Left lung (tissue), 10 donors: Measurements from ENCODE around the gene ANGPTL7. TPM values are rescaled to one million over a fixed set of nuclear protein-coding genes. Genes with fewer than 3 reads are reported as not detected.

Experiments
- ATAC-seq: fragments of 200-7000 bp; cut with Tn5 transposase; one replicate; pipeline ENCODE4 v1.9.1; 2020; ENCODE audit warnings: moderate library complexity
- DNase-seq, 4 donors: peaks; one replicate each; pipeline ENCODE4 v3.0.0-alpha.2; 2013 to 2020
- H3K27ac ChIP-seq, 2 donors: fragments of 200-600 bp; sonication (generic) in 1 of 2; one replicate each; pipeline versions ENCODE4 v1.5.0 to v1.8.0; 2020 to 2021
- H3K27me3 ChIP-seq, 2 donors: fragments of 200-600 bp; sonication (generic) in 1 of 2; one replicate each; pipeline versions ENCODE4 v1.5.0 to v1.8.0; 2020 to 2021
- H3K36me3 ChIP-seq, 2 donors: fragments of 200-600 bp; sonication (generic) in 1 of 2; one replicate each; pipeline versions ENCODE4 v1.5.0 to v1.8.0; 2020 to 2021
- H3K4me1 ChIP-seq, 2 donors: fragments of 200-600 bp; one replicate each; pipeline ENCODE4 v1.8.0; 2021
- H3K4me3 ChIP-seq, 2 donors: fragments of 200-600 bp; sonication (generic) in 1 of 2; one replicate each; pipeline versions ENCODE4 v1.5.0 to v1.8.0; 2020 to 2021; ENCODE audit warnings: mild to moderate bottlenecking in 1 of 2
- H3K9me3 ChIP-seq, 2 donors: fragments of 200-600 bp; sonication (generic) in 1 of 2; one replicate each; pipeline versions ENCODE4 v1.5.0 to v1.8.0; 2020 to 2021
- intact Hi-C, 2 donors: fragments of 100-400 bp; cut with DNase I; formaldehyde crosslinking; loops; one replicate each; pipeline versions ENCODE4 v1.11.2 to v1.14.2; 2022
- polyA plus RNA-seq, 6 donors: library from polyadenylated mRNA; unstranded; fragments of 120-200 nt; gene quantifications; one replicate each; pipeline ENCODE4 v1.2.1, GENCODE V29; 2013; ENCODE audit not compliant: insufficient read length in 6 of 6
- total RNA-seq, 2 donors: library from RNA; stranded (reverse); fragmentation: NEBNext Ultra II Directional; extraction: Animal tissue kit (Norgen Biotek cat#: 25700); gene quantifications; one replicate each; pipeline ENCODE4 v1.2.1, GENCODE V29; 2021
- TF ChIP-seq, protein P1 (sequence below), 2 donors: fragments of 200-600 bp; sonication (generic) in 1 of 2; IDR thresholded peaks; one replicate each; pipeline versions ENCODE4 v1.5.0 to v1.8.0; 2021; ENCODE audit warnings: antibody characterized with exemption in 2 of 2
- donor health status: DM: no; HTN: yes; CAD: no.
- donor health status: DM: no; HTN: no; CAD: no.

ANGPTL7 gene
- total and polyA plus RNA-seq, 8 donors: 0.07 to 1.6 (median 0.20) TPM

DNA sequence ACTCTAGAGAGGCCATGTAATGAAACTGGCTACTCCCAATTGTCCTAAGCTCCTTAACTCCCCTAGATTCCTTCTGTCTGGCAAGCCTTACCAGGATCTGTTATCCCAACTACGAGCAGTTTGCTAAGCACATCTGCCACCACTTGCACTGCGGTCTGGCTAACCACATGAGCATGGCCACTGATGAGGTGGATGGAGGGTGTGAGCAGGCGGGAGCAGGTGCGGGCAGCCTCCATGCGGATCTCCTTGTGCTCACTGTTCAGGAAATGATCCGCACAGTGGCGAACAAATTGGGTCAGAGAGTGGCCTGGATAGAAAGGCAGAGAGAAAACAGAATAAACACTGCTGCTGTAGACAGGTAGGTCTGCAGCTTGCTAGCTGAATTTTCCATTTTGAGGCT is 49.2 kb downstream of the ANGPTL7 start:
- H3K36me3 ChIP-seq: peaks cover 5 to 100% of the 10 kb centered on the region in 2 donors
- ATAC-seq (no peak), DNase-seq (no peak)
- intact Hi-C loops: no loop called here
- H3K27ac ChIP-seq: no peak overlapping the region
- no peaks in the 10 kb centered on the region for H3K9me3 ChIP-seq
- no peak overlapping the region for H3K4me3 ChIP-seq
- TF ChIP-seq, protein P1, sequence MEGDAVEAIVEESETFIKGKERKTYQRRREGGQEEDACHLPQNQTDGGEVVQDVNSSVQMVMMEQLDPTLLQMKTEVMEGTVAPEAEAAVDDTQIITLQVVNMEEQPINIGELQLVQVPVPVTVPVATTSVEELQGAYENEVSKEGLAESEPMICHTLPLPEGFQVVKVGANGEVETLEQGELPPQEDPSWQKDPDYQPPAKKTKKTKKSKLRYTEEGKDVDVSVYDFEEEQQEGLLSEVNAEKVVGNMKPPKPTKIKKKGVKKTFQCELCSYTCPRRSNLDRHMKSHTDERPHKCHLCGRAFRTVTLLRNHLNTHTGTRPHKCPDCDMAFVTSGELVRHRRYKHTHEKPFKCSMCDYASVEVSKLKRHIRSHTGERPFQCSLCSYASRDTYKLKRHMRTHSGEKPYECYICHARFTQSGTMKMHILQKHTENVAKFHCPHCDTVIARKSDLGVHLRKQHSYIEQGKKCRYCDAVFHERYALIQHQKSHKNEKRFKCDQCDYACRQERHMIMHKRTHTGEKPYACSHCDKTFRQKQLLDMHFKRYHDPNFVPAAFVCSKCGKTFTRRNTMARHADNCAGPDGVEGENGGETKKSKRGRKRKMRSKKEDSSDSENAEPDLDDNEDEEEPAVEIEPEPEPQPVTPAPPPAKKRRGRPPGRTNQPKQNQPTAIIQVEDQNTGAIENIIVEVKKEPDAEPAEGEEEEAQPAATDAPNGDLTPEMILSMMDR (IDR thresholded peaks at IDR 0.05): no peak
- H3K27me3 ChIP-seq: no peaks in the 10 kb centered on the region
- no peaks in the 10 kb centered on the region for H3K4me1 ChIP-seq

DNA sequence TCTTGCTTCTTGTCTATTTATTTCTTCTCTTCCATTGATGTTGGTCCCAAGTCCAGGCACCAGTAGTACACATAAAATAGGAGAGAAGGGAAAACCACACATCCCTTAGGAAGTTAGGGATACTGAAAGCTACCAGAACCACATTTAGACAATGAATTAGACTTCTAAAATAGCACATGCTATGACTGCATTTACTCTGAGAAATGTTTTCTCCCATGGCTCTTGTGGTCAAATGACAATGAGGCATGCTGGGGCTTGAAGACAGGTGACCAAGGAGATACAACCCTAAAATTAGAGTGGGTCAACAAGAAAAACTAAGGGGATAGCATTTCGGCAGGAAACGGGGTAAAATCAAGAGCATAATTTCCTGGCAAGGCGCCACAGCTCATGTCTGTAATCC is 56.1 kb downstream of the ANGPTL7 start:
- TF ChIP-seq, protein P1 (IDR thresholded peaks at IDR 0.05): no peak
- no peaks in the 10 kb centered on the region for H3K27me3 ChIP-seq
- no peaks in the 10 kb centered on the region for H3K4me1 ChIP-seq
- H3K9me3 ChIP-seq: no peaks in the 10 kb centered on the region
- H3K4me3 ChIP-seq: no peak overlapping the region
- H3K36me3 ChIP-seq: peaks cover 0 to 86% of the 10 kb centered on the region in 2 donors
- intact Hi-C loops: loop anchor here in 1 of 2 donors (10.0 kb wide), 1 partner anchor 390 kb away; no protein-coding TSS in a partner anchor
- no peak overlapping the region for H3K27ac ChIP-seq
- DNase-seq: no peak
- no peak for ATAC-seq

Other genes with a start within 250 kb of the ANGPTL7 start
- gene TARDBP, start 176.7 kb upstream of the ANGPTL7 start, total RNA-seq: 100 to 1,000 TPM; 119 to 126 TPM
- gene TARDBP, start 176.7 kb upstream of the ANGPTL7 start, polyA plus RNA-seq: 100 to 1,000 TPM; 271 to 344 (median 307) TPM
- not detected for gene MASP2, start 142.1 kb upstream of the ANGPTL7 start, total RNA-seq
- gene MASP2, start 142.1 kb upstream of the ANGPTL7 start, polyA plus RNA-seq: 10 to 100 TPM in 4 of 6 donors, 1 to 10 TPM in 2; 8.9 to 12.3 (median 10.9) TPM
- 100 to 1,000 TPM in 1 of 2 donors, 10 to 100 TPM in 1; 67.1 to 123 TPM for gene SRM, start 129.3 kb upstream of the ANGPTL7 start, total RNA-seq
- gene SRM, start 129.3 kb upstream of the ANGPTL7 start, polyA plus RNA-seq: 10 to 100 TPM; 35.2 to 78.7 (median 48.3) TPM
- gene EXOSC10, start 89.5 kb upstream of the ANGPTL7 start, total RNA-seq: 10 to 100 TPM; 42.9 to 53.2 TPM
- 100 to 1,000 TPM in 5 of 6 donors, 10 to 100 TPM in 1; 97.4 to 116 (median 107) TPM for gene EXOSC10, start 89.5 kb upstream of the ANGPTL7 start, polyA plus RNA-seq
- gene MTOR, start 73.2 kb downstream of the ANGPTL7 start, total RNA-seq: 10 to 100 TPM; 38.9 to 41.5 TPM
- gene MTOR, start 73.2 kb downstream of the ANGPTL7 start, polyA plus RNA-seq: 10 to 100 TPM; 38.0 to 45.4 (median 39.9) TPM
- 10 to 100 TPM in 1 of 2 donors, 1 to 10 TPM in 1; 9.3 to 13.4 TPM for gene UBIAD1, start 83.8 kb downstream of the ANGPTL7 start, total RNA-seq
- 10 to 100 TPM; 15.6 to 19.4 (median 17.9) TPM for gene UBIAD1, start 83.8 kb downstream of the ANGPTL7 start, polyA plus RNA-seq